Muscle layer of duodenum (tissue), 2 donors: Measurements from ENCODE around the gene PCCB.
"Not testable (repeated sequence)": the region's sequence is repeated elsewhere in the genome, so short reads cannot be mapped to it uniquely, and the experiment has no call there.

Source experiments
- H3K27ac ChIP-seq: one replicate; pipeline ENCODE4 v1.7.0; 2013; ENCODE audit warnings: mild to moderate bottlenecking, low read length
- H3K27me3 ChIP-seq: one replicate; pipeline ENCODE4 v1.7.0; 2013; ENCODE audit warnings: low read depth, mild to moderate bottlenecking, control low read depth, low read length
- H3K36me3 ChIP-seq, 2 donors: one replicate each; pipeline ENCODE4 v1.7.0; 2013; ENCODE audit warnings: low read length in 2 of 2, control low read depth in 1 of 2, mild to moderate bottlenecking in 1 of 2; ENCODE audit not compliant: insufficient read depth in 2 of 2, control insufficient read depth in 1 of 2
- H3K4me1 ChIP-seq, 2 donors: one replicate each; pipeline ENCODE4 v1.7.0; 2013; ENCODE audit warnings: low read length in 2 of 2, mild to moderate bottlenecking in 2 of 2, control low read depth in 1 of 2, moderate library complexity in 1 of 2; ENCODE audit not compliant: insufficient read depth in 2 of 2, control insufficient read depth in 1 of 2
- H3K4me3 ChIP-seq, 2 donors: one replicate each; pipeline ENCODE4 v1.7.0; 2013; ENCODE audit warnings: low read length in 2 of 2, low read depth in 1 of 2, mild to moderate bottlenecking in 1 of 2
- H3K9me3 ChIP-seq, 2 donors: one replicate each; pipeline ENCODE4 v1.7.0; 2013; ENCODE audit warnings: low read length in 2 of 2, control low read depth in 1 of 2, mild to moderate bottlenecking in 1 of 2; ENCODE audit not compliant: control insufficient read depth in 1 of 2
- donor health status: healthy.

PCCB gene

DNA sequence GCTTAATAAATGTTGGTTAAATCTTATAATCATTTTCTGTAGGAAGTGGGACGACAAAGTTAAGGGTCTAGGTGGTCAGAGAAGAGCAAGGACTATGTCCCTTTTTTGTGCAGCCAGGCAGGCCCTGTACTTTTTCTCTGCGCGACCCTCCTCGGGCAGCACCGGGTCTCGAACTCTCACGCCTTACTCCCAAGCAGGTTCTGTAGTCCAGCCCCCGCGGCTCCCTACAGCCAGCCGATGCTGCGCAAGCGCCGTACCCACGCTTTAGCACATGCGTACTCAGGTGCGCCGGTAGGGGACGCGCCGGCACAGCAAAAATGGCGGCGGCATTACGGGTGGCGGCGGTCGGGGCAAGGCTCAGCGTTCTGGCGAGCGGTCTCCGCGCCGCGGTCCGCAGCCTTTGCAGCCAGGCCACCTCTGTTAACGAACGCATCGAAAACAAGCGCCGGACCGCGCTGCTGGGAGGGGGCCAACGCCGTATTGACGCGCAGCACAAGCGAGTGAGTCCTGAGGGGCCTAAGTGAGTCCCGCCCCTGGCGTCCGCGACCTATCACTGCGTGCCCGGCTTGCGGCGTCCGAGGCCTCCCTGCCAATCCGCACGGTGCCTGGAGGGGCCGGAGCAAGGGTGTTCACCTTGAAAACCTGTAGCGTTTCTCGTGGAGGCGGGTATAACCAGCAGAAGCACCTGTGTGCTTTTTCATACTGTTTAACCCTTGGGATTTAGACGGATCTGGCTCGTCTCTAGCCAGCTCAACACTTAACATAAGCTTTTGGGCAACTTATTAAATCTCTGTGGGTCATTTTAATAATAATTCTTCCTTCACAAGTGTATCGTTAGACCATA lies at the start of gene PCCB:
Gene PCCB, plus strand, starts transcription at position 282 of the 844 bp plus-strand sequence. Its CDS starts 36 bp downstream, at position 318.
- Histone ChIP-seq H3K36me3 (no peaks in the 10 kb centered on the region), H3K27me3 (no peaks in the 10 kb centered on the region), H3K4me3 (peak within 1 kb of the TSS; percentile 84 to 91), H3K4me1 (peaks cover 8 to 16% of the 10 kb centered on the region in 2 donors), H3K27ac (peak within 1 kb of the TSS; percentile 85), H3K9me3 (no peaks in the 10 kb centered on the region)

DNA sequence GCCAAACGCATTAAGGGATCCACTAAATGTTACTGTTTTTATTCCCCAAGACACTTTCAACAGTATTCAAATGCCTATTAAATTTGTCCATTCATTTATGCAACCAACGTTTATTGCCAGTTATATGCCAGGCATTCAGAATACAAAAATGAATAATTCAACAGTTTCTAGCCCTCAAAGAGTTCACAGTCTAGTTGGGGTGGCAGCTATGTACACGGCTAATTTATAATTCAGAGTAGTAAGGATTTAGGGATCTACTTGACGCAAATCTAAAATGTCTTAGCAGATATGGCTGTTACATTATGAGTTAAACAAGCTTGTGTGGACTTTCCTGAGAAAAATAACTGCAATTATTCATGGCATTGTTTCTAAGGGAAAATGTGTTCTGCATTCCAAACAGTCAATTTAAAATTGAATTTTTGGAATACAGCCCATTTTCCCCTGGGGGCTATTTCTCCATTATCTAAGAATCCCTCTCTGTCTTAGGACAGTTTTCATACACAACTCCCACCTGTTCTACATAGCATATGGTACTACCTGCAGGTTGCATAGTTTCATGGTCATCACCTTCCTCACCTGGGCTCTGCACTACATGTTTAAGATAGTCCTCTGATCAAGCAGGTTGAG lies 42.5 kb upstream of the PCCB start:
- H3K4me1 ChIP-seq = no peaks in the 10 kb centered on the region
- H3K9me3 ChIP-seq = no peaks in the 10 kb centered on the region
- no peak overlapping the region for H3K27ac ChIP-seq
- H3K27me3 ChIP-seq = no peaks in the 10 kb centered on the region
- H3K36me3 ChIP-seq = no peaks in the 10 kb centered on the region
- no peak overlapping the region for H3K4me3 ChIP-seq

DNA sequence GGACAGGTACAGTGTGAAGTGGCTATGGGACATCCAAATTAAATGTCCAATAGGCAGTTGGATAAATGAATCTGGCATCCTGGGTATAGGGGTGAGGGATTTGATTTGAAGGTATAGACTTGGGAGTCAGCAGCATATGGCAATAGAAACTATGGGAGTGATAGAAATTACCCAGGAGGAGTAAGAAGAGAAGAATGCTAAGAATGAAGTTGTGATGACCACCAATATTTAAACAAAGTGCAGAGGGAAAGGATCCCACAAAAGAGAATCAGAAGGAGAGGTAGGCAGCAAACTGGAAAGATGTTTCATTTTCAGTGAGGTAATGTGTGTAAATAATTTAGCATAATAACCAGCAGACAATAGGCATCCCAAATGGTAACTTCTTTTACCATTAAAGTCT lies 40.2 kb upstream of the PCCB start:
- Histone ChIP-seq H3K4me3 (no peak overlapping the region), H3K9me3 (no peaks in the 10 kb centered on the region), H3K27ac (no peak overlapping the region), H3K36me3 (no peaks in the 10 kb centered on the region), H3K4me1 (no peaks in the 10 kb centered on the region), H3K27me3 (no peaks in the 10 kb centered on the region)

DNA sequence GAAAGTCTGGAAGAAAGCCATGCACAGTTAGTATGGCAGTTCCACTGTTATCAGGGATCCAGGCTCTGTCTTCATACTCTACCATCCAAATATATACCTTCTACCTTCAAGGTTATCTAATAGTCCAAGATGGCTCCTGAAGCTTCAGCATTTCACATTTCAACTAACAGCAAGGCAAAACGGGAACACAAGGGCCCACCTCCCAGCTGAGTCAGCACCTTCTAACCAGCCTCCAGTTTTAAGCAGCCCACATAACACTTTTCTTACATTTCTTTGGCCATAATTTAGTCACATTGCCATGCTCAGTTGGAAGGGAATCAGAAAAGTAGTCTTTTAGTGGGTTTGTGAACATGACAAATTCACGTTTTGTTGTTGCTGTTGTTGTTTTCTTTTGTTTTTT lies 38.6 kb upstream of the PCCB start:
- Histone ChIP-seq H3K4me1 (no peaks in the 10 kb centered on the region), H3K9me3 (no peaks in the 10 kb centered on the region), H3K36me3 (no peaks in the 10 kb centered on the region), H3K27me3 (no peaks in the 10 kb centered on the region), H3K4me3 (no peak overlapping the region), H3K27ac (no peak overlapping the region)

DNA sequence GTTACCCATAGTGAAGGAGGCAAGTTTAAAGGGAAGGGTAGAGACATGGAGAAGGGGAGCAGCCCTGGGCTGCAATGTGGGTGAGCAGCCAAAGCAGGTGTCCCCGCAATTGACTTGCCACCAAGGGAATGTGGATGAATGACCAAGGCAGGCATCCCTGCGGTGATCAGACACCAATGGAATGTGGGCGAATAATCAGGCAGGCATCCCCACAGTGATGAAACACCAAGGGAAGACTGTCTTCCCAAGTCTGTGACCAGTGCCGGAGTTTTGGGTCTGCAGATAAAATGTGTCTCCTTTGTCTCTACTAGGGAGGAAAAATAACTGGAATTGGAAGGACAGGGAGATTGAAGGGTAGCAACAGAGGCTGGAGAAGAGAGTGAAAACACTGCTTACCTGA lies 27.4 kb upstream of the PCCB start:
- not testable (repeated sequence) for H3K9me3 ChIP-seq, H3K4me3 ChIP-seq, H3K36me3 ChIP-seq, H3K27ac ChIP-seq, H3K4me1 ChIP-seq, H3K27me3 ChIP-seq

DNA sequence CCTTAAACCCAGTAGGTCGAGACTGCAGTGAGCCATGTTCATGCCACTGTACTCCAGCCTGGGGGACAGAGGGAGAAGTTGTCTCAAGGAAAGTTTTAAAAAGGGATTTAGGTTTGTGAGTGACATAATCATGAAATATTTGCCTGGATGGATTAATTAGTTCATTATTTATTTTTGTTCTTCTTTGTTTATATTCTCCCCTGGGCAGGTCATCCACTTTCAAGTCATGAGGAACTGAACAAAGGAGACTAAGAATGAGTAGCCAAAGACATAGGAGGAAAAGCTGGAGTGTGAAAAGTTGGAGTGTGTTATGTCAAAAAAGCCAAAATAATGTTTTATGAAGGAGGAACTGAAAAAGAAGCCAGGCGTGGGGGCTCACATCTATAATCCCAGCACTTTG lies 17.7 kb upstream of the PCCB start:
- H3K4me3 ChIP-seq = no peak overlapping the region
- H3K4me1 ChIP-seq = no peaks in the 10 kb centered on the region
- no peaks in the 10 kb centered on the region for H3K36me3 ChIP-seq
- H3K27me3 ChIP-seq = no peaks in the 10 kb centered on the region
- H3K9me3 ChIP-seq = no peaks in the 10 kb centered on the region
- H3K27ac ChIP-seq = no peak overlapping the region

DNA sequence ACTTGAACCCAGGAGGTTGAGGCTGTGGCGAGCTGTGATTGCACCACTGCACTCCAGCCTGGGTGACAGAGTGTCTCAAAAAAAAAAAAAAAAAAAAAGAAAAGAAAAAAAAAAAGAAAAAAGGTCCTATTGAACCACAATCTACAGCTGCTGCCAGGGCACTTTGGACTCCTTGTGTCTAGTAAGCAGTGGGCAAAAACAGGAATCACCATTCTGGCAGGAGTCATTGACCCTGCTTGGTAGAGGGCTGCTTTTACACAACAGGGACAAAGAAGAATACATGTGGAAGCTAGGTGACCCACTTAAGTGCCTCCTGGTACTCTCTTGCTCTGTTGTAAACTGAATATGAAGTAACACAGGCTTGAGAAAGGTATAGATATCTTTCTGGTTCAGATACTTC lies 14.6 kb upstream of the PCCB start:
- Histone ChIP-seq H3K4me3 (no peak overlapping the region), H3K4me1 (no peaks in the 10 kb centered on the region), H3K27me3 (no peaks in the 10 kb centered on the region), H3K27ac (no peak overlapping the region), H3K9me3 (no peaks in the 10 kb centered on the region), H3K36me3 (no peaks in the 10 kb centered on the region)

DNA sequence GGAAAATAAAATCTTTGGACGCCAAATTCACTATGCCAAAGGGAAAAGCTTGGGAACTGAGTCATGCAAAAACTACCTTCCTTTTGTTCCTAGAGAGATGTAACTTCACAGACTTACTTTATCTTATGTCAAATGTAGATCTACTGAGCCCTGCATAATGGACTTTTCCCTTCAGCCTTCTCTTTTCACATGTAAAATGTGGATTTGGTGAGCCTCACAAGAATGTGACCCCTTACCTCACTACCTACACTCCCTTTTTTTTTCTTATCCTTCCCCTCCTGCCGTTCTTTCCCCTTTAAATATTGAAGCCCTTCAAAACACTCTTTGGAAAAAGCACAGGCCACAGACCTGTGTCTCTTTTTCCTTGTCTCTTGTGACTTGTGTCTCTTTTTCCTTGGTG lies 14.0 kb upstream of the PCCB start:
- no peaks in the 10 kb centered on the region for H3K36me3 ChIP-seq
- no peak overlapping the region for H3K4me3 ChIP-seq
- no peaks in the 10 kb centered on the region for H3K9me3 ChIP-seq
- no peaks in the 10 kb centered on the region for H3K27me3 ChIP-seq
- H3K4me1 ChIP-seq = no peaks in the 10 kb centered on the region
- no peak overlapping the region for H3K27ac ChIP-seq

DNA sequence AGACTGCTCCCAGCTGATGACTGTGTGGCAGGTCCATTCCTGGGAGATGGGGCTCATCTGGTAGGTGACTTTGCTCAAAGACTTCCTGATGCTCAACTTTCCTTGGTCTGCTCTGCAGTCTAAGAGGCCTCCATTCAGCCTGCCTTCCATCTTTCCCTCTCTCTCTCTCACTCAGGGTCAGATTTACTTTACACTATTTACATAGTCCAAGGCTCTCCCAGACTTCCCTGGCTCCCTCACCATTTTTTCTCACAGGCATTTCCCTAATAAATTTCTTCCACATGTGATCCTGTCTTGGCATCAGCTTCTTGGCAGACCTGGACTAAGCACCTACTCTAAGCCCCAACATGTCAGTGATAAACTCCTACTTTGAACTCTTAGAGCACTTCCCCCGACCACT lies 13.0 kb upstream of the PCCB start:
- H3K4me1 ChIP-seq = no peaks in the 10 kb centered on the region
- no peak overlapping the region for H3K4me3 ChIP-seq
- no peaks in the 10 kb centered on the region for H3K36me3 ChIP-seq
- H3K9me3 ChIP-seq = no peaks in the 10 kb centered on the region
- no peaks in the 10 kb centered on the region for H3K27me3 ChIP-seq
- H3K27ac ChIP-seq = no peak overlapping the region

DNA sequence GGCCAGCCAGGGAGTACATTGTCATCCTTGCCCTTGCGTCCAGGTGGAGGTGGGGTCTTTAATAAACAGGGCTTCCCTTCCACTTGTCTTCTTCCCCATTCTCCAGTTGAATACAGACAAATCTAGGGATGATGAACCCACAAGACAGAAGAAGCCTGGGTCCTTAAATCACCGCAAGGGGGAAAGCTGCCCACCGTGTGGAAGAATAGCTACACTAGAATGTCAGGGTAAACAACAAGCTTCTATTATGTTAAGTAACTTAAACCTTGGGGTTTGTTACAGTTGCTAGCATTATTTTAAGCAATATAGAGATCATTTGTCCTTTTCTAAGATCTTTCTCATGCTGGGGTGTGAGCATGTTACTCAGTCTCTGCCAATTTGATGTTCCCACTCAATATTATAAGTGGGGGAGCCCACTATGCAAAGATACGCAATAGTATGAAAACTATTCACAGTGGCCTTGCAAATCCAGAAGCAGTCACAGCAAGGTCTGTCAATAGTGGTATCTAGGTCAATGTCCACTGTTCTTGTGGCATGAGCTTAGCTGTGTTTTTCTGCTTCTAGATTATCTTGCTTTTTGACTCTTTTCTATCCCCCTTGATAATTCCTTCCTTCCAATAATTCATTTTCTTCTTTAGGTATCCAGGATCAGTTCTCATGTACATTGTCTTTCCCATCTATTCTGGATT lies 12.0 kb upstream of the PCCB start:
- Histone ChIP-seq H3K27ac (no peak overlapping the region), H3K4me1 (no peaks in the 10 kb centered on the region), H3K27me3 (no peaks in the 10 kb centered on the region), H3K9me3 (no peaks in the 10 kb centered on the region), H3K4me3 (no peak overlapping the region), H3K36me3 (no peaks in the 10 kb centered on the region)

DNA sequence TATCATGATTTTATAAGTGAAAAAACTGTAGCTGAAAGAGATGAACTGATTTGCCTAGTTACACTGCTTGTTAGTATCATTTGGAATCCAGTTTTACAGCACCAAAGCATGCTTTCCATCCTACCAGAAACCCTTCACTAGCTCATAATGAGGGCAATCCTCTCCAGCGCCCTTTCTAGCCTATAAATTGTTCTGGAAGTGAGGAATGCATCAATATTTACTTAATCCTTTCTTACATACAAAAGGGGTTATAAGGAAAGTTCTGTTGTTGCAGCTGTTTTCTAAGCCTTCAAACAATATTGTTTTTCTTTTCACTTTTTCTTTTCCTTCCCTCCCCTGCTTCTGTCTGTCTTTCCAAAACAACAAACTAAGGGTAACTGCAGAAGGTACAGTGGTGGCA lies 11.0 kb upstream of the PCCB start:
- no peaks in the 10 kb centered on the region for H3K36me3 ChIP-seq
- H3K4me1 ChIP-seq = no peaks in the 10 kb centered on the region
- H3K27ac ChIP-seq = no peak overlapping the region
- no peaks in the 10 kb centered on the region for H3K27me3 ChIP-seq
- no peak overlapping the region for H3K4me3 ChIP-seq
- H3K9me3 ChIP-seq = no peaks in the 10 kb centered on the region
